ENCODE measurements around the gene DCLK2.

Gene DCLK2

GRCh38 chr4:150209140-150209829, 131.0 kb downstream of the DCLK2 start:
- Mint-ChIP-seq H3K27me3 (ENCODE audit: low read depth) (peaks cover 14% of the 10 kb centered on the region), H3K27ac (no peak overlapping the region), H3K4me1 (ENCODE audit: low read depth) (no peaks in the 10 kb centered on the region), H3K4me3 (no peak overlapping the region), H3K36me3 (ENCODE audit: low read depth) (no peaks in the 10 kb centered on the region), H3K9me3 (no peaks in the 10 kb centered on the region)

GRCh38 chr4:150211016-150211415, 132.8 kb downstream of the DCLK2 start:
- H3K27ac Mint-ChIP-seq, result no peak overlapping the region
- no peaks in the 10 kb centered on the region for H3K9me3 Mint-ChIP-seq
- no peaks in the 10 kb centered on the region for H3K36me3 Mint-ChIP-seq (ENCODE audit: low read depth)
- H3K4me1 Mint-ChIP-seq (ENCODE audit: low read depth), result no peaks in the 10 kb centered on the region
- no peak overlapping the region for H3K4me3 Mint-ChIP-seq
- peaks cover 14% of the 10 kb centered on the region for H3K27me3 Mint-ChIP-seq (ENCODE audit: low read depth)

- Mint-ChIP-seq H3K9me3 (no peaks in the 10 kb centered on the region), H3K4me1 (ENCODE audit: low read depth) (no peaks in the 10 kb centered on the region), H3K27ac (no peak overlapping the region), H3K4me3 (no peak overlapping the region), H3K27me3 (ENCODE audit: low read depth) (peaks cover 14% of the 10 kb centered on the region), H3K36me3 (ENCODE audit: low read depth) (no peaks in the 10 kb centered on the region)
Measured at GRCh38 chr4:150211799-150212445, 133.7 kb downstream of the DCLK2 start.

- H3K36me3 Mint-ChIP-seq (ENCODE audit: low read depth), result no peaks in the 10 kb centered on the region
- peaks cover 16% of the 10 kb centered on the region for H3K27me3 Mint-ChIP-seq (ENCODE audit: low read depth)
Measured at GRCh38 chr4:150212485-150212884, 134.2 kb downstream of the DCLK2 start.

GRCh38 chr4:150212927-150213326, 134.7 kb downstream of the DCLK2 start:
- Mint-ChIP-seq H3K9me3 (no peaks in the 10 kb centered on the region), H3K4me1 (ENCODE audit: low read depth) (no peaks in the 10 kb centered on the region), H3K36me3 (ENCODE audit: low read depth) (no peaks in the 10 kb centered on the region), H3K27ac (no peak overlapping the region), H3K4me3 (no peak overlapping the region), H3K27me3 (ENCODE audit: low read depth) (peaks cover 16% of the 10 kb centered on the region)

More at GRCh38 chr4:150212485-150212884, 134.2 kb downstream of the DCLK2 start:
- Mint-ChIP-seq H3K27ac (no peak overlapping the region), H3K9me3 (no peaks in the 10 kb centered on the region), H3K4me1 (ENCODE audit: low read depth) (no peaks in the 10 kb centered on the region), H3K4me3 (no peak overlapping the region)

GRCh38 chr4:150215601-150216000, 137.4 kb downstream of the DCLK2 start:
- Mint-ChIP-seq H3K27me3 (ENCODE audit: low read depth) (peaks cover 16% of the 10 kb centered on the region), H3K9me3 (no peaks in the 10 kb centered on the region), H3K36me3 (ENCODE audit: low read depth) (no peaks in the 10 kb centered on the region), H3K27ac (no peak overlapping the region), H3K4me3 (no peak overlapping the region), H3K4me1 (ENCODE audit: low read depth) (no peaks in the 10 kb centered on the region)

- no peaks in the 10 kb centered on the region for H3K36me3 Mint-ChIP-seq (ENCODE audit: low read depth)
- no peaks in the 10 kb centered on the region for H3K4me1 Mint-ChIP-seq (ENCODE audit: low read depth)
- H3K27ac Mint-ChIP-seq, result no peak overlapping the region
- H3K4me3 Mint-ChIP-seq, result no peak overlapping the region
- H3K27me3 Mint-ChIP-seq (ENCODE audit: low read depth), result peaks cover 10% of the 10 kb centered on the region
- no peaks in the 10 kb centered on the region for H3K9me3 Mint-ChIP-seq
Measured at GRCh38 chr4:150216726-150217125, 138.5 kb downstream of the DCLK2 start.

- Mint-ChIP-seq H3K27me3 (ENCODE audit: low read depth) (peaks cover 5% of the 10 kb centered on the region), H3K36me3 (ENCODE audit: low read depth) (no peaks in the 10 kb centered on the region), H3K9me3 (no peaks in the 10 kb centered on the region), H3K27ac (no peak overlapping the region), H3K4me1 (ENCODE audit: low read depth) (no peaks in the 10 kb centered on the region), H3K4me3 (no peak overlapping the region)
Measured at GRCh38 chr4:150217192-150217591, 138.9 kb downstream of the DCLK2 start.

- Mint-ChIP-seq H3K4me1 (ENCODE audit: low read depth) (no peaks in the 10 kb centered on the region), H3K27me3 (ENCODE audit: low read depth) (peaks cover 3% of the 10 kb centered on the region), H3K4me3 (no peak overlapping the region), H3K36me3 (ENCODE audit: low read depth) (no peaks in the 10 kb centered on the region), H3K27ac (no peak overlapping the region), H3K9me3 (no peaks in the 10 kb centered on the region)
Measured at GRCh38 chr4:150217808-150218207, 139.6 kb downstream of the DCLK2 start.

GRCh38 chr4:150218447-150218846, 140.2 kb downstream of the DCLK2 start:
- H3K4me1 Mint-ChIP-seq (ENCODE audit: low read depth), result no peaks in the 10 kb centered on the region

GRCh38 chr4:150219841-150220240, 141.6 kb downstream of the DCLK2 start:
- no peaks in the 10 kb centered on the region for H3K36me3 Mint-ChIP-seq (ENCODE audit: low read depth)

More at GRCh38 chr4:150218447-150218846, 140.2 kb downstream of the DCLK2 start:
- Mint-ChIP-seq H3K27me3 (ENCODE audit: low read depth) (peaks cover 3% of the 10 kb centered on the region), H3K4me3 (no peak overlapping the region), H3K36me3 (ENCODE audit: low read depth) (no peaks in the 10 kb centered on the region), H3K27ac (no peak overlapping the region), H3K9me3 (no peaks in the 10 kb centered on the region)

GRCh38 chr4:150224896-150225591, 146.8 kb downstream of the DCLK2 start:
- Mint-ChIP-seq H3K9me3 (no peaks in the 10 kb centered on the region), H3K4me3 (no peak overlapping the region), H3K36me3 (ENCODE audit: low read depth) (no peaks in the 10 kb centered on the region), H3K4me1 (ENCODE audit: low read depth) (no peaks in the 10 kb centered on the region), H3K27ac (no peak overlapping the region), H3K27me3 (ENCODE audit: low read depth) (peaks cover 4% of the 10 kb centered on the region)

More at GRCh38 chr4:150219841-150220240, 141.6 kb downstream of the DCLK2 start:
- Mint-ChIP-seq H3K27ac (no peak overlapping the region), H3K9me3 (no peaks in the 10 kb centered on the region), H3K4me1 (ENCODE audit: low read depth) (no peaks in the 10 kb centered on the region), H3K4me3 (no peak overlapping the region), H3K27me3 (ENCODE audit: low read depth) (peaks cover 7% of the 10 kb centered on the region)

- Mint-ChIP-seq H3K9me3 (no peaks in the 10 kb centered on the region), H3K4me3 (no peak overlapping the region), H3K27me3 (ENCODE audit: low read depth) (peaks cover 18% of the 10 kb centered on the region), H3K36me3 (ENCODE audit: low read depth) (no peaks in the 10 kb centered on the region), H3K4me1 (ENCODE audit: low read depth) (no peaks in the 10 kb centered on the region), H3K27ac (no peak overlapping the region)
Measured at GRCh38 chr4:150229520-150229919, 151.3 kb downstream of the DCLK2 start.

GRCh38 chr4:150230561-150230960, 152.3 kb downstream of the DCLK2 start:
- peaks cover 15% of the 10 kb centered on the region for H3K27me3 Mint-ChIP-seq (ENCODE audit: low read depth)
- no peak overlapping the region for H3K27ac Mint-ChIP-seq
- no peaks in the 10 kb centered on the region for H3K9me3 Mint-ChIP-seq

More at GRCh38 chr4:150230561-150230960, 152.3 kb downstream of the DCLK2 start:
- Mint-ChIP-seq H3K4me1 (ENCODE audit: low read depth) (no peaks in the 10 kb centered on the region), H3K4me3 (no peak overlapping the region), H3K36me3 (ENCODE audit: low read depth) (no peaks in the 10 kb centered on the region)

Data from T-helper 1 cell treated with Interleukin-12 subunit alpha and Interleukin-12 subunit beta and Interleukin-4 antibody, amounts not matched to agents 30 μg/mL and 1 μg/mL, for 36 hours (primary cell).